H1 (cell line): Measurements from ENCODE around the gene GALNTL6. TPM values are rescaled to one million over a fixed set of nuclear protein-coding genes. Genes with fewer than 3 reads are reported as not detected.

Source experiments
- EGR1 ChIP-seq: IDR thresholded peaks from 2 replicates; pipeline ENCODE4 v1.6.1; 2011; ENCODE audit warnings: low read depth, low read length, borderline replicate concordance
- RBBP5 ChIP-seq: IDR thresholded peaks from 2 replicates; pipeline ENCODE4 v1.7.1; 2012; ENCODE audit warnings: low read depth, mild to moderate bottlenecking, inconsistent platforms, low read length, moderate library complexity, borderline replicate concordance
- SIRT6 ChIP-seq: IDR thresholded peaks from one replicate; pipeline ENCODE4 v1.7.1; 2012; ENCODE audit warnings: low read length, inconsistent platforms
- polyA plus RNA-seq, 7 experiments: library from polyadenylated mRNA; depleted of rRNA in 3 of 7; stranded (reverse) in 5 of 7; unstranded in 2 of 7; fragments of >200 nt in 5 of 7; fragments of 200-250 nt in 2 of 7; gene quantifications; 1 replicate in 5 of 7; 2 replicates in 1 of 7; 4 replicates in 1 of 7; pipeline versions ENCODE4 v1.2.1 to v1.2.3, GENCODE V29; 2011 to 2013; ENCODE audit warnings: missing spikeins in 2 of 7, mixed read lengths in 2 of 7
- total RNA-seq: library from RNA; stranded (reverse); fragmentation: NEBNext Ultra II Directional; extraction: Animal tissue kit (Norgen Biotek cat#: 25700); gene quantifications from 2 replicates; pipeline ENCODE4 v1.2.1, GENCODE V29; 2021
- TF ChIP-seq, protein P1 (sequence below): fragments of 300-600 bp; sonication (generic); IDR thresholded peaks from 2 replicates; pipeline ENCODE4 v1.7.1; 2012; ENCODE audit warnings: low read length, moderate library complexity, mild to moderate bottlenecking, inconsistent platforms; ENCODE audit not compliant: insufficient replicate concordance
- TF ChIP-seq, protein P2 (sequence below): IDR thresholded peaks from 2 replicates; pipeline ENCODE4 v1.6.1; 2012; ENCODE audit warnings: inconsistent platforms

The GALNTL6 gene
- total and polyA plus RNA-seq, 2 of the 8 experiments (the other 6 are each of a cell fraction or from before 2014, with no cell fraction given) = 0.03 to 0.32 TPM

DNA sequence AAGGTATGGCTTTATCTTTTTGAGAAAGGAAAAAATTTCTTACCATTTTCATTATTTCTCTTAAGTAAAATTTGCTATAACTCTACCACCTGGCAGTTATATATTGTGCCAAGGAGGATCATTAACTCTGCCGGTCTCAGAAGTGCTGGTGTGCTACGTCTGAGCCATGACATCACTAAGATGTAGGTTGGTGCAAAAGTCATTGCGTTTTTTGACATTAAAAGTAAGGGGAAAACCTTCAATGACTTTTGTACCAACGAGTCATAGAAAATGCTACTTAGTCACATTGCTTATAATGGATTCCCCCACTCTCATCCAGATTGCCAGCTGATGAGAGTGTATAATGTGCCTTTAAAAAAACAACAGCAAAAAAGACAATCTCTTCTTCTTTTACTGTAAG, 786.4 kb downstream of the GALNTL6 start (continued):
- TF ChIP-seq SIRT6 (no peak), RBBP5 (no peak), EGR1 (no peak)
- TF ChIP-seq, protein P1, sequence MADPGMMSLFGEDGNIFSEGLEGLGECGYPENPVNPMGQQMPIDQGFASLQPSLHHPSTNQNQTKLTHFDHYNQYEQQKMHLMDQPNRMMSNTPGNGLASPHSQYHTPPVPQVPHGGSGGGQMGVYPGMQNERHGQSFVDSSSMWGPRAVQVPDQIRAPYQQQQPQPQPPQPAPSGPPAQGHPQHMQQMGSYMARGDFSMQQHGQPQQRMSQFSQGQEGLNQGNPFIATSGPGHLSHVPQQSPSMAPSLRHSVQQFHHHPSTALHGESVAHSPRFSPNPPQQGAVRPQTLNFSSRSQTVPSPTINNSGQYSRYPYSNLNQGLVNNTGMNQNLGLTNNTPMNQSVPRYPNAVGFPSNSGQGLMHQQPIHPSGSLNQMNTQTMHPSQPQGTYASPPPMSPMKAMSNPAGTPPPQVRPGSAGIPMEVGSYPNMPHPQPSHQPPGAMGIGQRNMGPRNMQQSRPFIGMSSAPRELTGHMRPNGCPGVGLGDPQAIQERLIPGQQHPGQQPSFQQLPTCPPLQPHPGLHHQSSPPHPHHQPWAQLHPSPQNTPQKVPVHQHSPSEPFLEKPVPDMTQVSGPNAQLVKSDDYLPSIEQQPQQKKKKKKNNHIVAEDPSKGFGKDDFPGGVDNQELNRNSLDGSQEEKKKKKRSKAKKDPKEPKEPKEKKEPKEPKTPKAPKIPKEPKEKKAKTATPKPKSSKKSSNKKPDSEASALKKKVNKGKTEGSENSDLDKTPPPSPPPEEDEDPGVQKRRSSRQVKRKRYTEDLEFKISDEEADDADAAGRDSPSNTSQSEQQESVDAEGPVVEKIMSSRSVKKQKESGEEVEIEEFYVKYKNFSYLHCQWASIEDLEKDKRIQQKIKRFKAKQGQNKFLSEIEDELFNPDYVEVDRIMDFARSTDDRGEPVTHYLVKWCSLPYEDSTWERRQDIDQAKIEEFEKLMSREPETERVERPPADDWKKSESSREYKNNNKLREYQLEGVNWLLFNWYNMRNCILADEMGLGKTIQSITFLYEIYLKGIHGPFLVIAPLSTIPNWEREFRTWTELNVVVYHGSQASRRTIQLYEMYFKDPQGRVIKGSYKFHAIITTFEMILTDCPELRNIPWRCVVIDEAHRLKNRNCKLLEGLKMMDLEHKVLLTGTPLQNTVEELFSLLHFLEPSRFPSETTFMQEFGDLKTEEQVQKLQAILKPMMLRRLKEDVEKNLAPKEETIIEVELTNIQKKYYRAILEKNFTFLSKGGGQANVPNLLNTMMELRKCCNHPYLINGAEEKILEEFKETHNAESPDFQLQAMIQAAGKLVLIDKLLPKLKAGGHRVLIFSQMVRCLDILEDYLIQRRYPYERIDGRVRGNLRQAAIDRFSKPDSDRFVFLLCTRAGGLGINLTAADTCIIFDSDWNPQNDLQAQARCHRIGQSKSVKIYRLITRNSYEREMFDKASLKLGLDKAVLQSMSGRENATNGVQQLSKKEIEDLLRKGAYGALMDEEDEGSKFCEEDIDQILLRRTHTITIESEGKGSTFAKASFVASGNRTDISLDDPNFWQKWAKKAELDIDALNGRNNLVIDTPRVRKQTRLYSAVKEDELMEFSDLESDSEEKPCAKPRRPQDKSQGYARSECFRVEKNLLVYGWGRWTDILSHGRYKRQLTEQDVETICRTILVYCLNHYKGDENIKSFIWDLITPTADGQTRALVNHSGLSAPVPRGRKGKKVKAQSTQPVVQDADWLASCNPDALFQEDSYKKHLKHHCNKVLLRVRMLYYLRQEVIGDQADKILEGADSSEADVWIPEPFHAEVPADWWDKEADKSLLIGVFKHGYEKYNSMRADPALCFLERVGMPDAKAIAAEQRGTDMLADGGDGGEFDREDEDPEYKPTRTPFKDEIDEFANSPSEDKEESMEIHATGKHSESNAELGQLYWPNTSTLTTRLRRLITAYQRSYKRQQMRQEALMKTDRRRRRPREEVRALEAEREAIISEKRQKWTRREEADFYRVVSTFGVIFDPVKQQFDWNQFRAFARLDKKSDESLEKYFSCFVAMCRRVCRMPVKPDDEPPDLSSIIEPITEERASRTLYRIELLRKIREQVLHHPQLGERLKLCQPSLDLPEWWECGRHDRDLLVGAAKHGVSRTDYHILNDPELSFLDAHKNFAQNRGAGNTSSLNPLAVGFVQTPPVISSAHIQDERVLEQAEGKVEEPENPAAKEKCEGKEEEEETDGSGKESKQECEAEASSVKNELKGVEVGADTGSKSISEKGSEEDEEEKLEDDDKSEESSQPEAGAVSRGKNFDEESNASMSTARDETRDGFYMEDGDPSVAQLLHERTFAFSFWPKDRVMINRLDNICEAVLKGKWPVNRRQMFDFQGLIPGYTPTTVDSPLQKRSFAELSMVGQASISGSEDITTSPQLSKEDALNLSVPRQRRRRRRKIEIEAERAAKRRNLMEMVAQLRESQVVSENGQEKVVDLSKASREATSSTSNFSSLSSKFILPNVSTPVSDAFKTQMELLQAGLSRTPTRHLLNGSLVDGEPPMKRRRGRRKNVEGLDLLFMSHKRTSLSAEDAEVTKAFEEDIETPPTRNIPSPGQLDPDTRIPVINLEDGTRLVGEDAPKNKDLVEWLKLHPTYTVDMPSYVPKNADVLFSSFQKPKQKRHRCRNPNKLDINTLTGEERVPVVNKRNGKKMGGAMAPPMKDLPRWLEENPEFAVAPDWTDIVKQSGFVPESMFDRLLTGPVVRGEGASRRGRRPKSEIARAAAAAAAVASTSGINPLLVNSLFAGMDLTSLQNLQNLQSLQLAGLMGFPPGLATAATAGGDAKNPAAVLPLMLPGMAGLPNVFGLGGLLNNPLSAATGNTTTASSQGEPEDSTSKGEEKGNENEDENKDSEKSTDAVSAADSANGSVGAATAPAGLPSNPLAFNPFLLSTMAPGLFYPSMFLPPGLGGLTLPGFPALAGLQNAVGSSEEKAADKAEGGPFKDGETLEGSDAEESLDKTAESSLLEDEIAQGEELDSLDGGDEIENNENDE = no peak
- TF ChIP-seq, protein P2, sequence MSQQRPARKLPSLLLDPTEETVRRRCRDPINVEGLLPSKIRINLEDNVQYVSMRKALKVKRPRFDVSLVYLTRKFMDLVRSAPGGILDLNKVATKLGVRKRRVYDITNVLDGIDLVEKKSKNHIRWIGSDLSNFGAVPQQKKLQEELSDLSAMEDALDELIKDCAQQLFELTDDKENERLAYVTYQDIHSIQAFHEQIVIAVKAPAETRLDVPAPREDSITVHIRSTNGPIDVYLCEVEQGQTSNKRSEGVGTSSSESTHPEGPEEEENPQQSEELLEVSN = no peak
- TF ChIP-seq, all 59 proteins: peak for 0
